HEK293 (cell line): Measurements from ENCODE around the gene SPIRE1.

Experiments
- CTCF ChIA-PET: fragments of 350-600 bp; formaldehyde crosslinking; extraction: SDS; loops from one replicate; lab custom pipeline; 2021; ENCODE audit warnings: antibody characterized with exemption; lab: Yijun Ruan, JAX
- POLR2A ChIA-PET: fragments of 300-600 bp; formaldehyde crosslinking; extraction: SDS; loops from one replicate; lab custom pipeline; 2020; ENCODE audit warnings: antibody characterized with exemption, inconsistent platforms; lab: Yijun Ruan, JAX
- H3K27ac ChIP-seq: fragments of 200-500 bp; sonication (Bioruptor generic); 2 replicates; pipeline ENCODE4 v1.5.1; 2014; ENCODE audit warnings: low read depth, low read length, control low read depth, inconsistent platforms; ENCODE audit errors: extremely low read depth
- H3K36me3 ChIP-seq, 2 experiments: fragments of 200-500 bp in 1 of 2; sonication (Bioruptor generic) in 1 of 2; 1 replicate in 1 of 2; 2 replicates in 1 of 2; pipeline ENCODE4 v1.5.1; 2014 to 2017; ENCODE audit warnings: inconsistent platforms in 2 of 2, low read length in 2 of 2; ENCODE audit not compliant: control insufficient read depth in 2 of 2, insufficient read depth in 1 of 2
- H3K4me1 ChIP-seq: fragments of 200-500 bp; sonication (Bioruptor generic); 2 replicates; pipeline ENCODE4 v1.5.1; 2014; ENCODE audit warnings: mild to moderate bottlenecking, low read length, inconsistent platforms; ENCODE audit not compliant: control insufficient read depth, insufficient read depth
- H3K4me3 ChIP-seq: 2 replicates; pipeline ENCODE4 v1.5.1; 2011; ENCODE audit warnings: low read depth, mild to moderate bottlenecking, control low read depth, low read length, moderate library complexity
- H3K9me3 ChIP-seq: fragments of 200-500 bp; sonication (Bioruptor generic); 2 replicates; pipeline ENCODE4 v1.5.1; 2014; ENCODE audit warnings: low read depth, low read length, inconsistent platforms; ENCODE audit not compliant: control insufficient read depth, insufficient read depth
- MYNN ChIP-seq: fragments of 450-650 bp; formaldehyde crosslinking; IDR thresholded peaks from 2 replicates; pipeline ENCODE4 v1.5.1; 2016; ENCODE audit warnings: missing biosample characterization, missing genetic modification characterization, borderline replicate concordance
- PRDM2 ChIP-seq: fragments of 450-650 bp; formaldehyde crosslinking; IDR thresholded peaks from 2 replicates; pipeline ENCODE4 v1.5.1; 2016; ENCODE audit warnings: missing biosample characterization, missing genetic modification characterization, borderline replicate concordance
- SALL2 ChIP-seq: fragments of 450-650 bp; formaldehyde crosslinking; IDR thresholded peaks from 2 replicates; pipeline ENCODE4 v1.5.0; 2017; ENCODE audit warnings: missing biosample characterization, mild to moderate bottlenecking, missing genetic modification characterization, borderline replicate concordance
- WT1 ChIP-seq: fragments of 450-650 bp; formaldehyde crosslinking; IDR thresholded peaks from 2 replicates; pipeline ENCODE4 v1.5.1; 2016; ENCODE audit warnings: missing biosample characterization, missing genetic modification characterization
- YY1 ChIP-seq: fragments of 450-650 bp; formaldehyde crosslinking; IDR thresholded peaks from 2 replicates; pipeline ENCODE4 v1.5.1; 2018; ENCODE audit warnings: missing biosample characterization, missing genetic modification characterization
- ZEB2 ChIP-seq: fragments of 450-650 bp; formaldehyde crosslinking; IDR thresholded peaks from 2 replicates; pipeline ENCODE4 v1.5.1; 2016; ENCODE audit warnings: missing biosample characterization, missing genetic modification characterization
- ZFHX2 ChIP-seq: fragments of 450-650 bp; formaldehyde crosslinking; conservative IDR thresholded peaks from 2 replicates; pipeline ENCODE4 v1.5.1; 2016; ENCODE audit warnings: missing biosample characterization, missing genetic modification characterization
- ZIC2 ChIP-seq: fragments of 450-650 bp; formaldehyde crosslinking; IDR thresholded peaks from 2 replicates; pipeline ENCODE4 v1.5.1; 2016; ENCODE audit warnings: missing biosample characterization, missing genetic modification characterization
- ZNF133 ChIP-seq: fragments of 450-650 bp; formaldehyde crosslinking; IDR thresholded peaks from 2 replicates; pipeline ENCODE4 v1.5.1; 2016; ENCODE audit warnings: missing biosample characterization, missing genetic modification characterization
- ZNF184 ChIP-seq: fragments of 450-650 bp; IDR thresholded peaks from 2 replicates; pipeline ENCODE4 v1.5.1; 2018; ENCODE audit warnings: missing biosample characterization, mild to moderate bottlenecking, missing genetic modification characterization
- ZNF223 ChIP-seq: fragments of 450-650 bp; formaldehyde crosslinking; IDR thresholded peaks from 2 replicates; pipeline ENCODE4 v1.5.1; 2016; ENCODE audit warnings: missing biosample characterization, missing genetic modification characterization
- ZNF266 ChIP-seq: fragments of 450-650 bp; formaldehyde crosslinking; IDR thresholded peaks from 2 replicates; pipeline ENCODE4 v1.5.1; 2016; ENCODE audit warnings: missing biosample characterization, missing genetic modification characterization, low read depth
- ZNF37A ChIP-seq: fragments of 450-650 bp; IDR thresholded peaks from 2 replicates; pipeline ENCODE4 v1.5.1; 2018; ENCODE audit warnings: missing biosample characterization, missing genetic modification characterization
- ZNF391 ChIP-seq: fragments of 450-650 bp; formaldehyde crosslinking; IDR thresholded peaks from 2 replicates; pipeline ENCODE4 v1.5.1; 2016; ENCODE audit warnings: low read depth, missing biosample characterization, missing genetic modification characterization, borderline replicate concordance
- ZNF514 ChIP-seq: fragments of 450-650 bp; formaldehyde crosslinking; IDR thresholded peaks from 2 replicates; pipeline ENCODE4 v1.5.1; 2016; ENCODE audit warnings: missing biosample characterization, missing genetic modification characterization
- ZNF580 ChIP-seq: fragments of 450-650 bp; formaldehyde crosslinking; IDR thresholded peaks from 2 replicates; pipeline ENCODE4 v1.5.1; 2016; ENCODE audit warnings: missing biosample characterization, missing genetic modification characterization
- ZNF585B ChIP-seq: fragments of 450-650 bp; formaldehyde crosslinking; IDR thresholded peaks from 2 replicates; pipeline ENCODE4 v1.5.1; 2016; ENCODE audit warnings: missing biosample characterization, missing genetic modification characterization
- ZNF639 ChIP-seq: fragments of 450-650 bp; formaldehyde crosslinking; IDR thresholded peaks from 2 replicates; pipeline ENCODE4 v1.5.1; 2016; ENCODE audit warnings: missing biosample characterization, missing genetic modification characterization
- ZNF660 ChIP-seq: fragments of 450-650 bp; IDR thresholded peaks from 2 replicates; pipeline ENCODE4 v1.5.1; 2018; ENCODE audit warnings: missing biosample characterization, mild to moderate bottlenecking, missing genetic modification characterization

The SPIRE1 gene

GRCh38 chr18:12577848-12578247 lies 80.1 kb downstream of the SPIRE1 start:
- Histone ChIP-seq H3K36me3 (no peaks in the 10 kb centered on the region; a peak in 1 of 3 replicates), H3K27ac (no peak overlapping the region), H3K4me3 (no peak overlapping the region), H3K9me3 (no peaks in the 10 kb centered on the region; the same call in 1 of the 2 replicates), H3K4me1 (peaks cover 3% of the 10 kb centered on the region; the same call in 1 of the 2 replicates)
- TF ChIP-seq ZNF391 (tag by site-specific recombination) (no peak), ZNF660 (tag by site-specific recombination) (no peak), ZNF184 (tag by site-specific recombination) (peak; percentile 99), ZNF266 (no peak), ZEB2 (tag by site-specific recombination) (no peak), ZNF514 (tag by site-specific recombination) (no peak), ZNF223 (tag by site-specific recombination) (no peak), ZNF580 (tag by site-specific recombination) (no peak)
- POLR2A ChIA-PET, result no interaction called here
- CTCF ChIA-PET, result no interaction called here

- ChIA-PET POLR2A (no interaction called here), CTCF (interaction anchor here (0.6 to 1.3 kb wide), 4 partner anchors 10 to 181 kb away, joined by 3 to 5 read pairs (median 4); no protein-coding TSS in a partner anchor)
- H3K4me3 ChIP-seq, result no peak overlapping the region
- H3K4me1 ChIP-seq, result peaks cover 11% of the 10 kb centered on the region
- TF ChIP-seq ZFHX2 (tag by site-specific recombination) (0 out of 2 replicates have a peak, but pooled peaks have one; percentile 26), YY1 (no peak), WT1 (tag by site-specific recombination) (no peak)
- H3K36me3 ChIP-seq, result no peaks in the 10 kb centered on the region; a peak in 1 of 3 replicates
- no peak overlapping the region for H3K27ac ChIP-seq
- H3K9me3 ChIP-seq, result no peaks in the 10 kb centered on the region; the same call in 1 of the 2 replicates
Measured at GRCh38 chr18:12574494-12575185, 83.3 kb downstream of the SPIRE1 start.

GRCh38 chr18:12571630-12572029 lies 86.3 kb downstream of the SPIRE1 start:
- POLR2A ChIA-PET, result no interaction called here
- Histone ChIP-seq H3K36me3 (no peaks in the 10 kb centered on the region; a peak in 1 of 3 replicates), H3K27ac (no peak overlapping the region), H3K4me3 (no peak overlapping the region), H3K9me3 (no peaks in the 10 kb centered on the region), H3K4me1 (peaks cover 12% of the 10 kb centered on the region)
- TF ChIP-seq SALL2 (tag by site-specific recombination), result no peak
- no peak for TF ChIP-seq ZNF514 (tag by site-specific recombination)
- TF ChIP-seq ZNF585B (tag by site-specific recombination), result no peak
- no peak for TF ChIP-seq ZNF660 (tag by site-specific recombination)
- no peak for TF ChIP-seq ZNF639 (tag by site-specific recombination)
- CTCF ChIA-PET, result no interaction called here

GRCh38 chr18:12569791-12570190 lies 88.1 kb downstream of the SPIRE1 start:
- no peaks in the 10 kb centered on the region for H3K36me3 ChIP-seq
- ChIA-PET CTCF (interaction anchor here (0.6 to 1.1 kb wide), 2 partner anchors 20 to 53 kb away, joined by 3 to 4 read pairs; no protein-coding TSS in a partner anchor), POLR2A (no interaction called here)
- H3K4me3 ChIP-seq, result no peak overlapping the region
- H3K9me3 ChIP-seq, result no peaks in the 10 kb centered on the region
- no peak overlapping the region for H3K27ac ChIP-seq
- peaks cover 10% of the 10 kb centered on the region for H3K4me1 ChIP-seq
- TF ChIP-seq MYNN (tag by site-specific recombination), result no peak
- TF ChIP-seq PRDM2, result no peak
- TF ChIP-seq ZIC2 (tag by site-specific recombination), result no peak
- TF ChIP-seq ZNF639 (tag by site-specific recombination), result no peak
- no peak for TF ChIP-seq ZNF133 (tag by site-specific recombination)
- TF ChIP-seq ZNF37A (tag by site-specific recombination), result no peak
